ENCODE data around the gene SRP68.

GRCh38 chr17:76121932-76122430, 49.7 kb upstream of the SRP68 start:
- TF ChIP-seq SIN3A (IDR thresholded peaks at IDR 0.05; ENCODE audit: borderline replicate concordance, insufficient read depth, low read length), result no peak
- TF ChIP-seq TAF1 (IDR thresholded peaks at IDR 0.05; ENCODE audit: borderline replicate concordance, insufficient read depth, low read length), result no peak
- TF ChIP-seq POLR2AphosphoS5 (IDR thresholded peaks at IDR 0.05; ENCODE audit: low read depth, low read length), result no peak
